Measurements from ENCODE around the gene MTMR12.
"Not testable (repeated sequence)": the region's sequence is repeated elsewhere in the genome, so short reads cannot be mapped to it uniquely, and the experiment has no call there.

Gene MTMR12

GRCh38 chr5:32297181-32298058 lies 15.3 kb downstream of the MTMR12 start:
- peak; percentile 33 for DNase-seq

GRCh38 chr5:32295966-32296772 lies 16.6 kb downstream of the MTMR12 start:
- not testable (repeated sequence) for DNase-seq

- no peak for DNase-seq
Measured at GRCh38 chr5:32291591-32291990, 21.1 kb downstream of the MTMR12 start.

GRCh38 chr5:32290922-32291321 lies 21.8 kb downstream of the MTMR12 start:
- DNase-seq, result no peak

GRCh38 chr5:32290501-32290900 lies 22.2 kb downstream of the MTMR12 start:
- DNase-seq, result not testable (repeated sequence)

- DNase-seq, result not testable (repeated sequence)
Measured at GRCh38 chr5:32289986-32290385, 22.8 kb downstream of the MTMR12 start.

- DNase-seq, result not testable (repeated sequence)
Measured at GRCh38 chr5:32288135-32288534, 24.6 kb downstream of the MTMR12 start.

- DNase-seq, result not testable (repeated sequence)
Measured at GRCh38 chr5:32287525-32287924, 25.2 kb downstream of the MTMR12 start.

GRCh38 chr5:32285510-32286138 lies 27.1 kb downstream of the MTMR12 start:
- no peak for DNase-seq

GRCh38 chr5:32283539-32284377 lies 29.0 kb downstream of the MTMR12 start:
- DNase-seq, result peak; percentile 80

- DNase-seq, result no peak
Measured at GRCh38 chr5:32283061-32283460, 29.7 kb downstream of the MTMR12 start.

- DNase-seq, result no peak
Measured at GRCh38 chr5:32282633-32283032, 30.1 kb downstream of the MTMR12 start.

GRCh38 chr5:32281378-32282133 lies 31.2 kb downstream of the MTMR12 start:
- not testable (repeated sequence) for DNase-seq

GRCh38 chr5:32280656-32281081 lies 32.1 kb downstream of the MTMR12 start:
- peak; percentile 86 for DNase-seq

- DNase-seq, result no peak
Measured at GRCh38 chr5:32279786-32280185, 33.0 kb downstream of the MTMR12 start.

- no peak for DNase-seq
Measured at GRCh38 chr5:32279223-32279622, 33.5 kb downstream of the MTMR12 start.

GRCh38 chr5:32278406-32278805 lies 34.3 kb downstream of the MTMR12 start:
- DNase-seq, result peak; percentile 61

- peak; percentile 26 for DNase-seq
Measured at GRCh38 chr5:32277798-32278197, 34.9 kb downstream of the MTMR12 start.

GRCh38 chr5:32276173-32276853 lies 36.4 kb downstream of the MTMR12 start:
- DNase-seq, result peak; percentile 39

- DNase-seq, result no peak
Measured at GRCh38 chr5:32275396-32275741, 37.4 kb downstream of the MTMR12 start.
